Fibroblast of peridontal ligament (primary cell): ENCODE measurements around the gene NBAS.
"Not testable (repeated sequence)": the region's sequence is repeated elsewhere in the genome, so short reads cannot be mapped to it uniquely, and the experiment has no call there.

Experiments used
- DNase-seq: peaks from one replicate; pipeline ENCODE4 v3.0.0-alpha.2; 2010; ENCODE audit errors: extremely low read depth

Gene NBAS

DNA sequence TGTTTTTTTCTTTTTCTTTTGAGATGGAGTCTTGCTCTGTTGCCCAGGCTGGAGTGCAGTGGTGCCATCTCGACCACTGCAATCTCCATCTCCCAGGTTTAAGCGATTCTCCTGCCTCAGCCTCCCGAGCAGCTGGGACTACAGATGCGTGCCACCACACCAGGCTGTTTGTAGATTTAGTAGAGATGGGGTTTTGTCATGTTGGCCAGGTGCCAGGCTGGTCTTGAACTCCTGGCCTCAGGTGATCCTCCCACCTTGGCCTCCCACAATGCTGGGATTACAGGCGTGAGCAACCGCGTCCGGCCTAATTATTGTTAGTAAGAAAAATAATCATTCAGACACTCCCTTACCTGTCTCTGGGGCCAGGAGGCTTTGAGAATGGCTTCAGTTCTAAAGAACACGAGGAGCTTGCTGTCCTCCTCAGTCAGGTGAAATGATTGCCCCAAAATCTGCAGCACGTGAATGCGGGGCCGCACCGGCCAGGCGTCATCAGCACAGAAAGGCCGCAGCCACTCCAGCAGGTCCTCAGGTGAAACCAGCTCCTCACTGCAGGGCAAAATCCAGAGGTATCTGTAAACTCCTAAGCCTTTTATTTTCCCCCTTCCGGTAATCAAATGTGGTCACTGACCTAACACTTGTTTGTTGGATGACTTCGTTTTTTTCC lies 342.6 kb downstream of the NBAS start:
- DNase-seq = no peak

DNA sequence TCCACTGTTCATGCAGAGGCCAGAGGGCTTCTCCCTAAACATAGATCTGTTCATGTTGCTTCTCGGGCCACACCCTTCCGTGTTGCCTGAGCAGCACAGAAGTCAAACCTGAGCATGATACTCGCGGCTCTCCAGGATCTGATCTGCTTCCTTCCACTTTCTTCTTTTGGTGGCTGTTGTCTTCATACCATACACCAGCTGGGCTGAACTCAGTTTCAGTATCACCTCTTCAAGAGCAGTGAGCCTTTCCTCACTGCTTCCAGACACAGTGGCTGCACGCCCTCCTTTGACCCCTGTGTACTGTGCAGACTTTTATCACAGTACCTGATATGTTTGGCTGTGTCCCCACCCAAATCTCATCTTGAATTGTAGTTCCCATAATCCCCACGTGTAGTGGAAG lies 348.9 kb downstream of the NBAS start:
- DNase-seq = no peak

DNA sequence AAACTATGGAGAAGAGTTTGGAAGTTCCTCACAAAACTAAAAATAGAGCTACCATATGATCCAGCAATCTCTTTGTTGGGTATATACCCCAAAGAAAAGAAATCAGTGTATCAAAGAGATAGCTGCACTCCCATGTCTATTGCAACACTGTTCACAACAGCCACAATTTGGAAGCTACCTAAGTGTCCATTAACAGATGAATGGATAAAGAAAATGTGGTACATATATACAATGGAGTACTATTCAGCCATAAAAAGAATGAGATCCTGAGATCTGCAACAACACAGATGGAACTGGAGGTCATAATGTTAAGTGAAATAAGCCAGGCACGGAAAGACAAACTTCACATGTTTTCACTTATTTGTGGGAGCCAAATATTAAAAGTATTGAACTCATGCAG lies 350.6 kb downstream of the NBAS start:
- not testable (repeated sequence) for DNase-seq

DNA sequence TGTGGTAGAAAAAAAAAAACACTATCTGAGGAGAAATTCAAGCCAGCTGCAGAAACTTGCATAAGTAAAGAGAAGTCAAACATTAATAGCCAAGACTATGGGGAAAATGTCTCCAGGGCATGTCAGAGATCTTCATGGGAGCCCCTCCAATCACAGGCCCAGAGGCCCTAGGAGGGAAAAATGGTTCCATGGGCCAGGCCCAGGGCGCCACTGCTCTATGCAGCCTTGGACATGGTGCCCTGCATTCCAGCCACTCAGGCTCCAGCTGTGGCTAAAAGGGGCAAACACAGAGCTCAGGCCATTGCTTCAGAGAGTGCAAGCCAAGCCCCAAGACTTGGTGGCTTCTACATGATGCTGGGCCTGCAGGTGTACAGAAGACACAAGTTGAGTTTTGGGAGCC lies 354.7 kb downstream of the NBAS start:
- no peak for DNase-seq

DNA sequence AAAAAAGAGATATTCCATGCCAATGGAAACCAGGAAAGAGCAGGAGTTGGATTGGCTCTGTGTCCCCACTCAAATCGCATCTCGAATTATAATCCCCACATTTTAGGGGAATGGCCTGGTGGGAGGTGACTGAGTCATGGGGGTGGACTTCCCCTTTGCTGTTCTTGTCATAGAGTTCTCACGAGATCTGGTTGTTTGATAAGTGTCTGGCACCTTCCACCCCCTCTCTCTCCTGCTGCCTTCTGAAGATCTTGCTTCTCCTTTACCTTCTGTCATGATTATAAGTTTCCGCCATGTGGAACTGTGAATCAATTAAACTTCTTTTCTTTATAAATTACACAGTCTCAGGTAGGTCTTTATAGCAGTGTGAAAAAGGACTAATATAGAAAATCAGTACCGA lies 355.6 kb downstream of the NBAS start:
- DNase-seq = no peak

DNA sequence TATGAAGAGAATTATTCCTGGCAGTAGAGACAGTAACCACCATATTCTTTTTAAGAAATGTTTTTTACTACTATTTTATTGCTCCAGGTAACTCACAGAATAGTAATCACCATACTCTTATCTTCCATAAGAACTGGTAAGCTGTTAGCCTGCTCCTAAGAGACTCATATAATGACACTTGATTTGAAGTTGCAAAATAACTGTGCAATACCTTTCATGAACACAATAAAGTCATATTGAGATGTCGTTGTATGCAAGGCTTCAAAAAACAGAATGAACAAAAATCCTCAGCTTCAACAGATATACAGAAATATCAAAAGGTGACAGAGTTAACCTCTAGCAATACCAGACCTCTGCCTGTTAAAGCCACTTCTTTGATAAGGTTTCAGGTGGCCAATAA lies 360.1 kb downstream of the NBAS start:
- DNase-seq = no peak

DNA sequence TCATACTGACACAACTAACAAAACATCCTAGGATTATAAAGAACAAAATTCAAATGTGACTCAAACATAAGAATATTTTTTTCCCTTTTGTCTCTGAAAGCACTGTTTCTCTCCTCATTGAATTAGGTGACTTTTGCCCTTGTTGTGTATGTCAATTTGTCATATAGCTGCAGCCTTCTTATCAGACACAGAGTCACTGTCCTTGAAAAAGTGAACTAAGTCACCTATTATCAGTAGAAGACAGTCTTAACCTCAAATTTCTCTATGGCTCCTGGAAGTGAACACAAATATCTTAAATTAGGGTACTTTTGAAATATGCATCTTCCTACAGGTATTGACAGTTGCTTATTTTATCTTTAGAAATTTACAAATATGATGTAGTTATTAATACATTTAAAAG lies 360.6 kb downstream of the NBAS start:
- no peak for DNase-seq

DNA sequence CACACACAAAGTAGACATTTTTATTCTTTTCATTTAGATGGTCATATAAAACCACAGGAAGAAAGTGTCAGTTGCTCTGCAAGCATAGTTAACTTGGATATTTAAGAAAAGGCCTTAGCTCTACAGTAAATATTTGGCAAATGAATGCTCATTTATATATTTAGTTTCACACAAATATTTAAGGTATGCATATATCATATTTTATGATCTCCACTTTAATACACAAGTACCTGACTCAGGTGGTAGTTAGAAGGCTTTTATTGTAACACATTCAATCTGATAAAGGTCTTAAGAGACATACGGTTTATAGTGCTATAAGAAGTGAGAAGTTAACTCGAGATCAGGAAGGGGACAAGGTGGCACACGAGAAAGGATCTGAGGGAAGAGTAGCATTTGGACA lies 363.1 kb downstream of the NBAS start:
- no peak for DNase-seq

DNA sequence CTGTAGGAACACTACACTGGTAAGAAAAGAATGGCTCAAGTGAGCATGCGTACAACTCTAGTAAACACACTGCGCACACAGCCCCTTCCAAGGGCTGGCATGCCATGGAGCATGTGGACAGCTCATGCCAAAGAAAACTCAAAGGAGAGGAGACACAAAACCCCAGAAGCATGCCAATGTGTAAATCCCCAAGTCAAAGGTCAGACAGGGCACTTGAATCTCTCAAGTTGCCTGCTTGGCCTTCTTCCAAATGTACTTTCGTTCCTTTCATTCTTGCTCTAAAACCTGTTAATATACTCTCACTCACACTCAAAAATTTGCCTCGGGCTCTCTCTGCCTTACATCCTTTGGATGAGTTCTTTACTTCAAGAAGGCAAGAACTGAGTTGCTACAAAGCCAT lies 365.3 kb downstream of the NBAS start:
- DNase-seq = no peak

DNA sequence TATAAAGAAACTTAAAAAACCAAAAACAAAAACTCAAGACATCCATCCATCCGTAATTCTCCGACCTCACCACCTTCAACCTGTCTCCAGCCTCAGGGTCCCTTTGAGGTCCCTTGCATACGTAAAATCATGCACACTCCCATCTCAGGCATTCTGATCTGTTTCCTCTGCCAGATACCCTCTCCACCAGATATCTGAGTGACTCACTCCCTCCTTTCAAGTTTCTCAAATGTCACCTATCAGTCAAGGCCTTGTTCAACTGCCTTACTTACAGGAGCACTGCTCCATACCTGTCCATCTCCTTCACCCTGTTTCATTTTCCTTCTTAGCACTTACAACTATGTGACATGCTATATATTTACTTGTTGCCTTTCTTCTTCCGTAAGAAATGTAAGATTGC lies 369.3 kb downstream of the NBAS start:
- no peak for DNase-seq

DNA sequence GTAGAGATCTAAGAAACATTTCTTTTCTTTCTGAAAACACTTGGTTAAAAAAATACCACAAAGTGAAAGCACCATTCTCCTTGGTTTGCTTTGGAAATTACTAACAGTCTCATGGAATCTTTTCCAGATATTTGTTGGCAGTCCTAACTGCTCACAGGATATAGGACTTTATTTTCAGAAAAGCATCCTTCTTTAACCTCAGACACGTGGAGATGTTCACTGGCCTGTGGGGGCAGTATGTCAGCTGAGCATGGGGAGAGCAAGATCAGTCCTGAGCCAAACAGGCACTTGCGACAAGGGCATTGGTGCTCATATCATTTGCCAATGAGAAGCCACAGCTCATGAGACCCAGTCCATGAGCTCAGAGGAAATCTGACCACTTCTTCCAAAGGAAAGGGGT lies 371.9 kb downstream of the NBAS start:
- peak; percentile 69 for DNase-seq

DNA sequence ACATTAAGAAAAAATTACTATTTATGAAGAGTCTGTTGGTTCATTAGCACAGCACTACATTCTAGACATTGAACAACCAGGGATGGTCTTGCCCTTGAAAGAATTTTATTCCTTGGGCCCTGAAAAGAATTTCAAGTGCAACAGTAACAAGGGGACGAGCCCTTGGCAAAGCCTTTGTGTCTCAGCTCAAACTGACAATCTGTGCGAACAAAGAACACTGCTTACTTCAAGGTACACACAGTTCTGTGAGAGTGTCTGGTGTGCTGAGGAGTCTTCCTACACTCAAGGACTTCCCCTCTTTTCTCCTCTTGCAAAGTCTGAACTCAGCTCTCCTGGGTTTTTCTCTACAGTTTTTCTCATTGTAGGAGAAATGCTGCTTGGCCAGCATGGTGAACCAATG lies 373.4 kb downstream of the NBAS start:
- DNase-seq = no peak

DNA sequence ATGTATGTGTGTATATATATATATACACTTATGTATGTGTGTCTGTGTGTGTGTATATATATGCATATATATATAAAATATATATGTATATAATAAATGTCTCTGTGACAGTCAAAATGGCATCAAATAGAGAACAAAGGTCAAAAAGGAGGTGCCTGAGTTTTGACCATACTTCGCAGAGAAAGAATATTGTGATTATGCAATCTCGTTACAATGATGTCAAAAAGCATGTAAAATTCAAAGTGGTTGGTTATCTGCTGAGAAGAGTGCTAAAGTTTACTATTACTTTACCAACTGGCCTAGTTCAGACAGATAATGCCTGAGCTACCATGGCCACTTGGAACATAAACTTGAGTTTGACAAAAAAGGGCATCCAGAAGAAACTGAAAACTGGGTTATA lies 375.0 kb downstream of the NBAS start:
- DNase-seq = no peak

DNA sequence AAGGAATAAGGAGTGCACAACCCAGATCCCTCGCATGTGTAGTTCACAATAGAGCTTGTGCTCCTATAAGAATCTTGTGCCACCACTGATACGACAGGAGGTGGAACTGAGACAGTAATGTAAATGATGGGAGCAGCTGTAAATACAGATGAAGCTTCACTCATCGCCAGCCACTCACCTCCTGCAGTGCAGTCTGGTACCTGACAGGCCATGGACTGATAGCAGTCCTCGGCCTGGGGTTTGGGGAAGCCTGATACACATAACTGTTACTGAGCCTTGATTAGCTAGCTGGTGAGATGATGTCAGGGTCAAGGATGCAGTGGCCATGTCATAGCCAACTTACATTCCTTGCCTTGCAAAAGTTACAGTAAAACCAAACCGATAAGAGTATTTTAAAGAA lies 376.6 kb downstream of the NBAS start:
- DNase-seq = no peak

DNA sequence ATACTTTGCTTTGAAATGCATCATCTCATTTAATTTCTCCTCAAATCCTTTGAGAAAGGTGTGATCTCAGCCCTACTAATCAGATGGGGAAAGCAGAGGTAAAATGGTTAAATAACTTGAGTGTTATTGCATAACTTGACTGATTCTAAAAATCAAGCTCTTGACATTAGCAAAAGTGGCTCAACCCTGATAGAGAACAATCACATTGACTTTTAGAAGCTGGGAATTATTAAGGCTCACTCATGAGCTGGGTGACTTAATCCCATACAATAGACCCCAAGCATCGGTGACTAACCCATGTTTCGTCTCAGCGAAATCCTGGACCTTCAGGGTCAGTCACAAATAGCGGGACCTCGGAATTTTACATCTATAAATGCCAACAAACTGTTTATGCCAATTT lies 378.9 kb downstream of the NBAS start:
- DNase-seq = no peak

DNA sequence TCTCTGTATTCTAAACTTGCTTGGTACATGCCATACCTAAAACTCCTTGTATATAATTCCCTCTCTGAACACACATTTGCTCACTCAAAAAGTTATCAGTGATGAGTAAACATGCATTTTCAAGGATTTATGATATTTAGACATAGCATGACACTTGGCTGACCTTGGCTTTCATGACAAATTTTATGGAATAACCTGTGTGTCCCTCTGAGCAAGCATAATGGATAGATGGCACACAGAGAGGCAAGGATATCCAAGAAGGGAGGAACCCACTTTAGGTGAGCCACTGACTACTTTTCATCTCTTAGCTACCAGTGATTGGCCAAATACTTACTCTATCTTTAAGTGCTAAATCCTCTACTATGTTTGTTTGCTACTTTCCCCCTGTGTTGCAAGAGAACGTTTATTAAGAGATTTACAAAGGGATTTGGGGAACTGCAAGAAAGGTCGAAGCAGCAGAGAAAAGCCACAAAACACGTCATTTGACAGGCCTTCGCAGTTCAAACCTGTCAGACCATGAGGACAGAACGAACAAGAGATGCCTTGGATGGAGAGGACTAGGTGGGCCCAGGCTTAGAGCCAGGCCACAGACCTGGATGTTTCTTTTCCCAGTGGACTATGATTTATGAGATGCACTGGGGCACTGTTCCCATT lies 379.9 kb downstream of the NBAS start:
- no peak for DNase-seq

DNA sequence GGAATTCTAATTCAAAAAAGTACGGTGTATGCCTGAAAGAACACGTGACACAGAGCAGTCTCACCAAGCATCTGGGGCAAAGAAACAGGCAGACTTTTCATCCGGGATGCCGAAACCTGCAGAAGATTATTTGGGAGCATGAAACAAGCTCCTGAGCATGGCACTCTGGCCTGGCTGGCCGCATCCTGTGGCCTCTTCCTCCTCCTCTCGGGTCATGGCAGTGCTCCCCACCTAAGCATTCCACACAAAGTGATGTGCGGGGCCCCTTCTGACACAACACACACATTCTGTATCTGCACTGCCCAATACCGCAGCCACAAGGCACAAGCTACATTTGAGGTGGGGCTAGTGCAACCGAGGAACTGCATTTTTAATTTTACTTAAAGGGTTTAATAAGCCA lies 380.8 kb downstream of the NBAS start:
- no peak for DNase-seq

DNA sequence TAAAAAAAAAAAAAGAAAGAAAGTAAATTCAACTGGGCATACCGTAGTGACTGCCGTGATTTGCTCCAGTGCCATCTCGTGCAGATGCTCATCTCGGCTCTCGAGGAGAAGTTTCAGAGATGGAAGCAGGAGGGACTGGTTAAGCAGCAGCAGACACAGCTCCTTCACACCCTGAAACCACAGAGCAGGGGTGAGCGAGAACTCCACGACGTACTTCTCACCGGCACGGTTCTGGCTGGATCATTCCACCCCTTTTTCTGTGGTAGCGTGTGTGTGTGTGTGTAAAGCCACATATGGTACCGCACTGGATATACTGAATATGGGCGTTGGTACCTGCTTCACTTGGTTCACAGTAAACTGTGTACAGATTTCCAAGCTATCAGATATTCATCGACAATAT lies 382.2 kb downstream of the NBAS start:
- no peak for DNase-seq

DNA sequence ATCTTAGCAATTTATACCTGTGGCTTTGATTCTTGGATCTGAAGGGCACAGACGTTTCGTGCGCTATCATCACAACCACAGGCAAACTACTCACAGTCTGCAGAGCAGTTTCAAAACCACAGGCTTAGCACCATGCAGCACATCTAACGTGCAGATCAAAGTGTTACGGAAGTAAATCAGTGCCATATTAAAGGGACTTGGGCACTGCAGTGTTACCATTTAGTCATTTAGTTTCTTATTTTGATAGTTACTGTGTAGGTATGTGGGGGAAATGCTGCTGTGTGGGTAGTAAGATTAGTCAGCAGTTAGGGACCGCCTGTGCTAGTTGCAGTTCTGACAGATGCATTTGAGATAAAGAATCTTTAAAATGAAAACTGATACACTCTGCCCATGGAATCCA lies 384.0 kb downstream of the NBAS start:
- DNase-seq = no peak

DNA sequence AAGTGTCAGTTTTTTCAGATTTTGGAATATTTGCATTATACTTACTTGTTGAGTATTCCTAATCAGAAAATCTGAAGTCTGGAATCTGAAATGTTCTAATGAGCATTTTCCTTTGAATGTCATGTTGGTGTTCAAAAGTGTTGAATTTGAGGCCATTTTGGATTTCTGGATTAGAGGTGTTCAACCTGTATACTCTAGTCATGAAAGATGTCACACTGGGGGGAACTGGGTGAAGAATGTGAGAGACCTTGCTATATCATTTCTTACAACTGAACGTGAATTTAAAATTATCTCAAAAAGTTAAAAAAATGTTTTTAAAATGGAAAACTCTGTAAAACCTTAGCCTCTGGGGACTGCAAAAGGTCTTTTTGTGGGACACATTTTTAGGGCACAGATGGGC lies 384.5 kb downstream of the NBAS start:
- no peak for DNase-seq

DNA sequence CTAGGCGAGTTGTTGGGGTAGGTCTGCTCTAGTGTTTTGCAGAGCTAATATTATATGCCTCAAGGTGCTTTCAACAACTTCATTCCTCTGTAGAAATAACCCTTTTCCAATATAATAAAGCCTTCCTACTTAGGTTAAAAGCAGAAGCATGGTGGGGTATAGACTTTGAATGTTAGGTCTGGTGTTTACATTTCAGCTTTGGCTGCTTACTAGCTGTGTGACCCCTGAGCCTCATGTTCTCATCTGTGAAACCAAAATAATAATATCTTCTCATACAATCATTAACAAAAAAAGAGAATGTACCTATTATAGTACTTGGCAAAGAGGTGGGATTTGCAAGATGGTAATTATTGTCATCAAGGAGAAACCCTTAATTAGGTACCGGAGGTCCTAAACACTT lies 386.6 kb downstream of the NBAS start:
- no peak for DNase-seq

DNA sequence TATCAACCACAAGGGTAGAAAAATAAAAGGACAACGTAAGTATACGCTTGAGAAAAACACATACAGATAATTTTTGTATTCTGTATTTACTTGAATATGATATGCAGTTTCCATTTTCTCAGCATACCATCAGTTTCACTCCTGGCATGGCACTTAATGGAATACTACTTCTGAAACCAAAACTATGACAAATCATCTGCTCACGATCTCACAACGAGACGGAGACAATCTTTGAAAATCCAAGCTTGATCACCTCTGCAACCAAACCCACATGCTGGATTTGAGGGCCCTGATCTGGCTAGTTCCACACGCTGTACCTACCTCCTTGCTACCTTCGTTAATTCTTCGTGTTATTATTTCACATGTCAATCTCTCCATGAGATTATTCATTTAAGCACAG lies 387.6 kb downstream of the NBAS start:
- DNase-seq = no peak

DNA sequence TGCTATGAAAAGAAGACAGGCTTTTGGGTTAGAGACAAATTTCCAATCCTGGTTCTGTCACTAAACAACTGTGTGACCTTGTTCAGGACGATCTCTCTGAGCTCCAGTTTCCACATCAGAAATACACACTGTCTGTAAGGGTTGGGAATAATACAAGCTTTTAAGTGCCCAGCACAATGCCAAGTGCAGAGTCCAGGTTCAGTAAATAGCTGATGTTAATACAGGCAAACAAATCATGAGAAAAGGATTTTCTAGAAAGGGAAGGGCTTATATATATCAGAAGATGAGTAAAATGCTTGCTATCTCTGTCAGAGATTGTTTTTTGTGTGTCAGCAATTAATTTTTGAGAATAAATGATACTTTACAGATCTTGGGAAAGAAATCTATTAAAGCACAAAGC lies 388.3 kb downstream of the NBAS start:
- no peak for DNase-seq
